Stomach (tissue), 9 donors: Measurements from ENCODE around the gene SNX2. TPM values are rescaled to one million over a fixed set of nuclear protein-coding genes. Genes with fewer than 3 reads are reported as not detected.

Experiments used
- DNase-seq, 2 donors: peaks; one replicate each; pipeline versions ENCODE4 v3.0.0 to v3.0.0-alpha.2; 2013 to 2019
- H3K27ac ChIP-seq, 5 donors: fragments of 200-600 bp in 4 of 5; sonication (generic) in 4 of 5; one replicate each; pipeline ENCODE4 v1.5.1; 2013 to 2019; ENCODE audit warnings: mild to moderate bottlenecking in 1 of 5, moderate library complexity in 1 of 5
- H3K27me3 ChIP-seq, 3 donors: fragments of 200-600 bp; sonication (generic); one replicate each; pipeline ENCODE4 v1.5.1; 2017 to 2019; ENCODE audit warnings: mixed run types in 1 of 3
- H3K36me3 ChIP-seq, 4 donors: fragments of 200-600 bp; sonication (generic); 1 replicate in 3 of 4; 2 replicates in 1 of 4; pipeline ENCODE4 v1.5.1; 2016 to 2019
- H3K4me1 ChIP-seq, 4 donors: fragments of 200-600 bp; sonication (generic); one replicate each; pipeline ENCODE4 v1.5.1; 2016 to 2019
- H3K4me3 ChIP-seq, 4 donors: fragments of 200-600 bp; sonication (generic) in 3 of 4; one replicate each; pipeline ENCODE4 v1.5.1; 2016 to 2019; ENCODE audit warnings: mild to moderate bottlenecking in 1 of 4
- H3K9me3 ChIP-seq, 4 donors: fragments of 200-600 bp; sonication (generic); one replicate each; pipeline ENCODE4 v1.5.1; 2016 to 2019
- EP300 ChIP-seq: sonication (generic); formaldehyde crosslinking; IDR thresholded peaks from one replicate; pipeline ENCODE4 v1.6.1; 2017; ENCODE audit warnings: antibody characterized with exemption
- POLR2A ChIP-seq, 4 donors: fragments of 450-650 bp; IDR thresholded peaks; one replicate each; pipeline ENCODE4 v1.6.1; 2016; ENCODE audit warnings: antibody characterized with exemption in 4 of 4, control low read depth in 2 of 4, mild to moderate bottlenecking in 1 of 4, moderate library complexity in 1 of 4
- POLR2AphosphoS5 ChIP-seq, 3 donors: sonication (generic); formaldehyde crosslinking; IDR thresholded peaks; one replicate each; pipeline ENCODE4 v1.6.1; 2016; ENCODE audit warnings: antibody characterized with exemption in 3 of 3
- whole genome bisulfite sequencing, 5 donors: extraction: QIAGEN DNeasy Blood & Tissue Kit in 3 of 5; methylation state at CpG; one replicate each; pipeline versions ENCODE4 v1.1.5 to v1.1.7; 2013 to 2018; 5-methylcytosine and 5-hydroxymethylcytosine counted together
- intact Hi-C: fragments of 100-400 bp; cut with DNase I; formaldehyde crosslinking; loops from one replicate; pipeline ENCODE4 v1.15.1; 2023; ENCODE audit warnings: low total_unique reads
- polyA plus RNA-seq, 3 donors: library from polyadenylated mRNA; stranded (reverse); fragments of 200-250 nt; gene quantifications; one replicate each; pipeline ENCODE4 v1.2.3, GENCODE V29; 2013
- total RNA-seq, 5 donors: library from RNA; depleted of rRNA; stranded (reverse); fragments of >200 nt; gene quantifications; one replicate each; pipeline versions ENCODE4 v1.1.0 to v1.2.3, GENCODE V29; 2014 to 2016
- TF ChIP-seq, protein P1 (sequence below), 7 experiments: fragments of 450-650 bp in 4 of 7; fragments of 200-600 bp in 3 of 7; sonication (generic) in 3 of 7; IDR thresholded peaks; one replicate each; pipeline ENCODE4 v1.5.1; 2016 to 2019; ENCODE audit warnings: antibody characterized with exemption in 7 of 7, control low read depth in 2 of 7, mild to moderate bottlenecking in 1 of 7
- donor health status: healthy with polysubstance abuse.
- donor health status: Bipolar disorder and iron deficiency.
- donor health status: healthy.

Gene SNX2
- total and polyA plus RNA-seq, 8 donors: 22.8 to 504 (median 52.8) TPM

DNA sequence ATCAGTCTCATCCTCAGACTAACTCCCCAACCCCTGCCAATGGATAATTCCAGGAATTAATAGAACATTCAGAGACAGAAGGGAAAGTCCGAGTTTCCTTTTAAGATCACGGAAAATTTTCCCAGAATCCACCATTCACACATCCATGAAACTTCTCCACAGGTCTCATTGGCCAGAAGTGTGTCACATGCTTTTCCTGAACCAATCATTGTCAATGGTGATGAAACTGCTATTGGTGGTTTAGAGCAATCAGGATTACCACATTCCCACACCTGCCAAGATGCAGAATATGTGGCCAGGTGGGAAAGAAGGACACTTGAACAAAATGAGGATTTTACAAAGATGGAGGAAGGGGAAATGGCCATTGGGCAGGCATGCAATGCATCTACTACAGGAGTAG, 29.3 kb upstream of the SNX2 start:
- H3K27ac ChIP-seq: no peak overlapping the region
- no peaks in the 10 kb centered on the region for H3K27me3 ChIP-seq
- no peak for DNase-seq
- H3K4me3 ChIP-seq: no peak overlapping the region
- TF ChIP-seq POLR2A (IDR thresholded peaks at IDR 0.05) (no peak), POLR2AphosphoS5 (IDR thresholded peaks at IDR 0.05) (no peak), EP300 (no peak)
- TF ChIP-seq, protein P1, sequence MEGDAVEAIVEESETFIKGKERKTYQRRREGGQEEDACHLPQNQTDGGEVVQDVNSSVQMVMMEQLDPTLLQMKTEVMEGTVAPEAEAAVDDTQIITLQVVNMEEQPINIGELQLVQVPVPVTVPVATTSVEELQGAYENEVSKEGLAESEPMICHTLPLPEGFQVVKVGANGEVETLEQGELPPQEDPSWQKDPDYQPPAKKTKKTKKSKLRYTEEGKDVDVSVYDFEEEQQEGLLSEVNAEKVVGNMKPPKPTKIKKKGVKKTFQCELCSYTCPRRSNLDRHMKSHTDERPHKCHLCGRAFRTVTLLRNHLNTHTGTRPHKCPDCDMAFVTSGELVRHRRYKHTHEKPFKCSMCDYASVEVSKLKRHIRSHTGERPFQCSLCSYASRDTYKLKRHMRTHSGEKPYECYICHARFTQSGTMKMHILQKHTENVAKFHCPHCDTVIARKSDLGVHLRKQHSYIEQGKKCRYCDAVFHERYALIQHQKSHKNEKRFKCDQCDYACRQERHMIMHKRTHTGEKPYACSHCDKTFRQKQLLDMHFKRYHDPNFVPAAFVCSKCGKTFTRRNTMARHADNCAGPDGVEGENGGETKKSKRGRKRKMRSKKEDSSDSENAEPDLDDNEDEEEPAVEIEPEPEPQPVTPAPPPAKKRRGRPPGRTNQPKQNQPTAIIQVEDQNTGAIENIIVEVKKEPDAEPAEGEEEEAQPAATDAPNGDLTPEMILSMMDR (IDR thresholded peaks at IDR 0.05): no peak
- no peaks in the 10 kb centered on the region for H3K4me1 ChIP-seq
- 92 to 96% (median 94%) methylated on average over 2 of the region's 2 CpGs for WGBS, 5 donors
- H3K36me3 ChIP-seq: no peaks in the 10 kb centered on the region
- no peaks in the 10 kb centered on the region for H3K9me3 ChIP-seq
- intact Hi-C loops: no loop called here

DNA sequence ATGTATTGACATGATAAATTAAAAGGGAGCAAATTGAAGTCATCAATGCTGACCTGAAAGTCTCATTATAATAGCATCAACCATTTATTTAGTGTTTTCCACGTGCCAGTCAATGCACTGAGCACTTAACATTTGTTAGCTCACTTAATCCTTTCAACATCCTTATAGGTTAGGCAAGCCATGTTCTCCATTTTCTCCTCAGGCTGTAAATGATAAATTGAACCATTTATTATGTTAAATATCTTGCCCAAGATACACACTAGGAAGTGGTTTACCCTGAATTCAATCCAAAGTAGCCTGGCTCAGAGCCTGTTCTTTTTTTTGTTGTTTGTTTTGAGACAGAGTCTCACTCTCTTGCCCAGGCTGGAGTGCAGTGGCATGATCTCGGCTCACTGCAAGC, 25.0 kb upstream of the SNX2 start:
- H3K4me1 ChIP-seq: no peaks in the 10 kb centered on the region
- H3K4me3 ChIP-seq: no peak overlapping the region
- intact Hi-C loops: no loop called here
- no peaks in the 10 kb centered on the region for H3K27me3 ChIP-seq
- no peaks in the 10 kb centered on the region for H3K9me3 ChIP-seq
- 24 to 42% (median 38%) methylated on average over 2 of the region's 2 CpGs for WGBS, 5 donors
- no peak overlapping the region for H3K27ac ChIP-seq
- no peak for DNase-seq
- no peak for TF ChIP-seq EP300
- H3K36me3 ChIP-seq: no peaks in the 10 kb centered on the region

DNA sequence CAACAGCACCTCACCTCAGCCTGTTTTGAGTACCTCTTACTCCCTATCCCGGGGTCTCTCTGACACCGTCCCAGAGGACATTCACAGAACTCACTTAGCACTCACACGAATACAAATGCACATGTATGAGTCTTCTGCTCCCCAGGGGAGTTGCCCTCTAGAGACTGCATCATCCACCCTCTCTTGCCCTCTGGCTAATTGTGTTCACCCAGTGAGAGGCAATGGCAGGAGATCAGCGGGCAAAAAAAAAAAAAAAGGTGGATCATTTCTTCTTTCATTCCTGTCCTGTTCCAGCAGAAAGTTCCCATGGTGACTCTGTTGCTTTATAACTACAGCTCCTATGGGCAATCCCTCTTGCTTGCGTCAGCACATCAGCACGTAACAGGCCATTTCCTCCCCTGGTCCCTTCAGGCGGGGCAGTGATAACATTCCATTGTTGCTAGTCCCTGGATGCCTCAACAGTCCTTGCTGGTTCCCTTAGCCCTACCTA, 23.5 kb upstream of the SNX2 start:
- no peak overlapping the region for H3K27ac ChIP-seq
- TF ChIP-seq, protein P1 (IDR thresholded peaks at IDR 0.05): no peak
- TF ChIP-seq POLR2AphosphoS5 (IDR thresholded peaks at IDR 0.05): no peak
- TF ChIP-seq EP300: no peak
- TF ChIP-seq POLR2A (IDR thresholded peaks at IDR 0.05): no peak
- intact Hi-C loops: no loop called here
- DNase-seq: peak in 1 of 2 donors; percentile 72
- no peaks in the 10 kb centered on the region for H3K36me3 ChIP-seq
- H3K4me1 ChIP-seq: no peaks in the 10 kb centered on the region
- no peak overlapping the region for H3K4me3 ChIP-seq
- H3K9me3 ChIP-seq: no peaks in the 10 kb centered on the region
- no peaks in the 10 kb centered on the region for H3K27me3 ChIP-seq
- 68 to 80% (median 75%) methylated on average over 7 of the region's 7 CpGs for whole genome bisulfite sequencing, 5 donors

DNA sequence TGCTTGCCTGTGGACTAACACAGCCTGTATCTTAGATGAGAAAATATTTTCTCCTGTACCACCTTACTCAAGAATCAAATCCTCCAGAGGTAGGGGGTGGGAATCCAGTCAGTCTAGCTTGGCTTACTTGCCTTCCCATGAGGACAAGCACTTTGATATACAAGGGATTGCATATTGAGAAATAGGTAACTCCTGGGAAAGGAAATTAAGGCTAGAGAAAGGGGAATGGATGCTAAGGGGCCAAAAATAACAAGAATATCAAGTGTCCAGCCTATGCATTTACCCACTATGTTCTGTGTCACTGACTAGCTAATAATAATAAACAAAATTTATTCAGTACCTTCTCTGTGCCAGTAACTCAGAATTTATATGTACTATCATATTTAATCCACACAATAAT, 21.4 kb upstream of the SNX2 start:
- no peaks in the 10 kb centered on the region for H3K36me3 ChIP-seq
- no peak for DNase-seq
- intact Hi-C loops: no loop called here
- no peak overlapping the region for H3K4me3 ChIP-seq
- no peaks in the 10 kb centered on the region for H3K9me3 ChIP-seq
- TF ChIP-seq EP300: no peak
- TF ChIP-seq, protein P1 (IDR thresholded peaks at IDR 0.05): no peak
- no peak for TF ChIP-seq POLR2A (IDR thresholded peaks at IDR 0.05)
- no peaks in the 10 kb centered on the region for H3K27me3 ChIP-seq
- H3K4me1 ChIP-seq: no peaks in the 10 kb centered on the region
- H3K27ac ChIP-seq: no peak overlapping the region

DNA sequence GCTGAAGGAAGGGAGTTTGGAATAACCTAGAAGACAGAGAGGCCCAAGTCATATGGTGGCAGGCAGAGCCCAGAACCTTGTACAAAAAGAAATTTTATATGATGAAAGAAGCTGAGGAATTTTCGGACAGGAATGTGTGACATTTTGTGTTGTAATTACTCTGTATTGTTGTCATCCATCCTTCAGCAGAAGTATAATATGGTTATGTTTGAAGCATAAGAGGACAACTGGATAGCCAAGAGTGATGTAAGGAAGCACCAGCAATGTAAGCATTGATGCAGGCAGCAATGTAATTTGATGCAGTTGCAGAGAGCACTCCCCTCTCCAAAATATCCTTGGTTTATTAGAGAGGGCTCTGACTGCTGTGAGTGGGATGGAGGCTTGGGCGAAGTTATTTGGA, 19.1 kb upstream of the SNX2 start:
- intact Hi-C loops: no loop called here
- WGBS, 5 donors: 80 to 96% (median 90%) methylated on average over 2 of the region's 2 CpGs
- no peak for TF ChIP-seq POLR2AphosphoS5 (IDR thresholded peaks at IDR 0.05)
- TF ChIP-seq, protein P1 (IDR thresholded peaks at IDR 0.05): no peak
- TF ChIP-seq EP300: no peak
- no peak for TF ChIP-seq POLR2A (IDR thresholded peaks at IDR 0.05)
- no peak overlapping the region for H3K4me3 ChIP-seq
- no peaks in the 10 kb centered on the region for H3K9me3 ChIP-seq
- no peaks in the 10 kb centered on the region for H3K4me1 ChIP-seq
- no peaks in the 10 kb centered on the region for H3K27me3 ChIP-seq
- no peak for DNase-seq
- no peak overlapping the region for H3K27ac ChIP-seq
- no peaks in the 10 kb centered on the region for H3K36me3 ChIP-seq
